Muscle of back (tissue), 11 donors: ENCODE results near the gene PRICKLE3. TPM values are rescaled to one million over a fixed set of nuclear protein-coding genes. Genes with fewer than 3 reads are reported as not detected.
"Not testable (repeated sequence)": the region's sequence is repeated elsewhere in the genome, so short reads cannot be mapped to it uniquely, and the experiment has no call there.

Experiments
- DNase-seq, 3 donors: peaks; one replicate each; pipeline versions ENCODE4 v3.0.0 to v3.0.0-alpha.2; 2013
- polyA plus RNA-seq, 10 donors: library from polyadenylated mRNA; unstranded; fragments of 120-200 nt; gene quantifications; one replicate each; pipeline ENCODE4 v1.2.1, GENCODE V29; 2013; ENCODE audit not compliant: insufficient read length in 10 of 10

PRICKLE3 gene
- polyA plus RNA-seq, 10 donors, result 2.6 to 5.0 (median 4.0) TPM

- no peak for DNase-seq
Observed at GRCh38 chrX:49161632-49162031, 24.5 kb downstream of the PRICKLE3 start.

GRCh38 chrX:49160908-49161307, 25.3 kb downstream of the PRICKLE3 start:
- DNase-seq, result no peak

DNA sequence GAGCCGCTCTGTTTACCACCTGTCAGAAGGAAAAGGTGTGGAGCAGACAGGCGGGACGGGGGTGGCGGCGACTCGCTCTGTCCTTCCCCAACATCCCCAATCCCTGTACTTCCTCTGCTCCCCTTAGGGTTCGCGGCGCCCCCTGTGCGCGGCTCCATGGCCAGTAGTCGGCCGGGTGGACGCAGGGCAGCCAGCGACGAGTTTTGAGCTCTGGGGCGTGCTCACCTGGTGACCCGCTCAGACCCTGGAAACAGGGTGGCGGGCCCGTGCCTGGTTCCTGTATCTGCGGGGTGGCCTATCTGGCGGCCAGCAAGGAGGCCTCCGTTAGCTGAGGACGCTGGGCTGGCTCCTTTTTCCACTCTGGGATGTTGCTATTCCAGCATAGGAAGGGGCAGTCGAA, 29.0 kb downstream of the PRICKLE3 start:
- DNase-seq, result no peak

DNA sequence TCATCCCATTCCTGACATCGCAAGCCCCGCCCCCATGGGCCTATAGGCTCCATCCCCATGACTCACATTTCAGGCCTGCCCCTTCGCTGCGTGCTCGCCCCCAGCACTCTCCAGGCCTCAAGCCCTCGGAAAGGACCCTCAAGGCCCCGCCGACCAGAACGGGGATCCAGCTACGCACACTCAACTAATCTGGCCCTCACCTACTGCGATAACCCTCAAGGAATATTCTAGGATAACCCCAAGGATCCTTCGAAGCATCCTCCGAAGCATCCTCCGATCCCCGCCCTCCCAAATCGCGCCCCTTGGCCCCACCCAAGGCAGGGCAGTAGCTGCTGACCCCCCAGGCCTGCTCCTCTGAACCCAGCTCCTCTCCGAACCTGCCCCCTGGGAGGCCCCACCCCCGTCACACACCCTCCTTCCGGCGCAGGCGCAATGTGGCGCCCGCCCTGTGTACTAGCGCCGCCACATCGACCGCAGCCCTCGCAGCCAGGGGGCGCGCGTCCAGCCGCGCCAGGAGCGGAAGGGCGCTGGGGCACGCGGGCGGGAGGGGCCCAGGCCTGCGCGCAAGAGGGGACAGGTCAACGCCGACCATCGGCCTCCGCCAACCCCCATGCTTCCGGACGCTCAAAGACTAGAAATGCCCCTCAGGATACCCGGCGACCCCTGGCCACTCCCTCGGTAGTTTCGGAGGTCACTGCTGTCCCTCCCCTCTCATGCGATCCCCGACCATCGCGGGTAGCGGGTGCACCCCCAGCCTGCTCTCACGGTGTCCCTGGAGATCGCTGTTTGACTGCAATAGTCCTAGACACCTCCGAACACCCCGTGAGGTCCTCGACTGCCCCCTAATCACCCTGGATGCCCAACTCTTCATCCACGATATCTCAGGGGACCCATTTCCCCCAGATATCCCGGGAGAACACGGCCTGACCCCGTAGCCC, 30.0 kb downstream of the PRICKLE3 start:
- DNase-seq, result peak; percentile 88 to 93 (median 88)

- DNase-seq, result peak; percentile 25 to 64 (median 52)
Observed at GRCh38 chrX:49155243-49155899, 30.8 kb downstream of the PRICKLE3 start.

DNA sequence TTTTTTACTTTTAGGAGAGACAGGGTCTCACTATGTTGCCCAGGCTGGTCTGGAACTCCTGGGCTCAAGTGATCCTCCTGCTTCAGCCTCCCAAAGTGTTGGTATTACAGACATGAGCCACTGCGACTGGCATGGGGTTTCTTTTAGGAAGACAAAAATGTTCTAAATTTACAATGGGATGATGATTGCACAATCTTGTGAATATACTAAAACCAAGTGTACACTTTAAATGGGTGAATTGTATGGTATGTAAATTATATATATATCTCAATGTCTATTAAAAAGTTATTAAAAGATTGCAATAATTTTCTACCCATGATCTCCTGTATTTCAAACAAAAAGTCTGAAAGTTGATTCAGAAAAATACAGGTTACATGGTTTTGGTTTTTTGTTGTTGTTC, 32.7 kb downstream of the PRICKLE3 start:
- no peak for DNase-seq

DNA sequence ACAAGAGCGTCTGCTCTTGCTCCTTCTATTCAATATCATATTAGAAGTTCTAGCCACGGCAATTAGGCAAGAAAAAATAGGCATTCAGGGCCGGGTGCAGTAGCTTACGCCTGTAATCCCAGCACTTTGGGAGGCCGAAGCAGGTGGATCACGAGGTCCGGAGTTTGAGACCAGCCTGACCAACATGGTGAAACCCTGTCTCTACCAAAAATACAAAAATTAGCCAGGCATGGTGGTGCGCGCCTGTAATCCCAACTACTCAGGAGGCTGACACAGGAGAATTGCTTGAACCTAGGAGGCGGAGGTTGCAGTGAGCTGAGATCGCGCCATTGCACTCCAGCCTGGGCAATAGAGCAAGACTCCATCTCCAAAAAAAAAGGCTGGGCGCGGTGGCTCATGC, 36.9 kb downstream of the PRICKLE3 start:
- not testable (repeated sequence) for DNase-seq

- not testable (repeated sequence) for DNase-seq
Observed at GRCh38 chrX:49148390-49149100, 37.6 kb downstream of the PRICKLE3 start.

DNA sequence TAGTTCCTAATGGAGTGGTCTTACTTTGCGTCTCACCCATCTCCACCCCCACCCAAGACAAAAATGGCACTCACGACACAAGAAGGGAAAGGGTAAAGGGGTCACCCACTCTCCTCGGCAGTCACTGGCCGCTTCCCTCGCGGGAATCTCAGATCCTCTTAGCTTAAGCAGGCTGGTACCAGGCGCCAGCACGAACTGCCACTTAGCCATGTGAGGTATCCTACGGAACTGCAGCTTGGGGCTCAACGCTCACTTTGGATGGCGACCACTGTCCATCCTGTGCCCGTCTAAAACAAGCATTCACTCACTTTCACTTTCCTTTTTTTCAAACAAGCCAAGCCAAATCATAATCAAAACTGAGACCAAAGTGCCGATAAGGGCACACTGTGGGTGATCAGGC, 38.2 kb downstream of the PRICKLE3 start:
- no peak for DNase-seq

GRCh38 chrX:49147282-49147681, 38.9 kb downstream of the PRICKLE3 start:
- DNase-seq, result no peak

DNA sequence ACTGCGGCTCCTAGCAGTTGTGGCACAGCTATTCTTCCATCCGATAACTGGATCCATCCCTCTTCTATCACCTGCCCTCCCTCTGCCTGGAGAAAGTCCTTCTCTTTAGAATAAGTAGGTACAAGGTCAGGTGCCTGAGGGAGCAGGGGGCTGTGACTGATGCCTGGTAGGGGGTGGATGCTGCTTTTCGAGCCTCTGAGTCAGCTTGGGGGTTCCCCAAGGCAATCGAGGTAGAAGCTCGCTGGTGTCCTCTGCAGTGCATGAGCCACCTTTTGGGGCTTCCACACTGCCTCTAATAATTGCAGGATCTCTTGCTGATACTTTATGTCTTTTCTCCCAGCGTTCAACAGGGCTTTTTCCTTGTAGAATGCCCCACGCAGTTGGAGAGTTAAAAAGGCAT, 43.0 kb downstream of the PRICKLE3 start:
- DNase-seq, result not testable (repeated sequence)

- not testable (repeated sequence) for DNase-seq
Observed at GRCh38 chrX:49142264-49142663, 43.9 kb downstream of the PRICKLE3 start.

- DNase-seq, result no peak
Observed at GRCh38 chrX:49139713-49140112, 46.5 kb downstream of the PRICKLE3 start.

GRCh38 chrX:49137492-49137891, 48.7 kb downstream of the PRICKLE3 start:
- DNase-seq, result no peak

DNA sequence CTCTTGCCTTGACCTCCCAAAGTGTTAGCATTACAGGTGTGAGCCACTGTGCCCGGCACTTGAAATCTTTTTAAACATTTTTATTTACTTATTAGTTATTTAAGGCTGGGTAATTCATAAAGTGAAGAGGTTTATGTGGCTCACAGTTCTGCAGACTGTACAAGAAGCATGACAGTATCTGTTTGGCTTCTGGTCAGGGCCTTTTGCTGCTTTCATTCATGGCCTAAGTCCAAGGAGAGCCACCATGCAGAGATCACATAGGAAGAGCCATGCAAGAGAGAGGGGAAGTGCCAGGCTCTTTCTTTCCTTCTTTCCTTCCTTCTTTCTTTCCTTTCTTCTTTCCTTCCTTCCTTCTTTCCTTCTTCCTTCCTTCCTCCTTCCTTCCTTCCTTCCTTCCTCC, 52.4 kb downstream of the PRICKLE3 start:
- no peak for DNase-seq

- not testable (repeated sequence) for DNase-seq
Observed at GRCh38 chrX:49132275-49132674, 53.9 kb downstream of the PRICKLE3 start.

GRCh38 chrX:49129427-49129826, 56.7 kb downstream of the PRICKLE3 start:
- DNase-seq, result no peak

DNA sequence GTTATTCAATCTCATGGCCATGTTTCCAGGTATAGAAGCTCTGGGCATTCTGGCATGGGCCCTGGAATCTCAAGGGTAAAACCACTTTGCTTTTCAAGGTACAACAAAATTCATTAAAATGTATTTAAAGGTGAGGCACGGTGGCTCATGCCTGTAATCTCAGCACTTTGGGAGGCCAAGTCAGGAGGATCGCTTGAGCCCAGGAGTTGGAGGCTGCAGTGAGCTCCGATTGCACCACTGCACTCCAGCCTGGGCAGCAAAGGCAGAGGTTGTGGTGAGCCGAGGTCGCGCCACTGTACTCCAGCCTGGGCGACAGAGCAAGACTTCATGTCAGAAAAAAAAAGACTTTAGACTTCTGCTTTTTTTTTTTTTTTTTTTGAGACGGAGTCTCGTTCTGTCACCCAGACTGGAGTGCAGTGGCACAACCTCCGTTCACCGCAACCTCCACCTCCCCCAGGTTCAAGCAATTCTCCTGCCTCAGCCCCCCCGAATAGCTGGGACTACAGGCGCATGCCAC, 58.4 kb downstream of the PRICKLE3 start:
- DNase-seq, result not testable (repeated sequence)
